ENCODE results near the gene CDC42BPA.
A peak's percentile ranks its signal among the peaks of the same experiment; 100 is the strongest.

CDC42BPA gene

GRCh38 chr1:227333423-227333822, 15.1 kb upstream of the CDC42BPA start:
- no peak for DNase-seq (ENCODE audit: low read depth)

- peak; percentile 14 for DNase-seq (ENCODE audit: low read depth)
These were observed 12.2 kb upstream of the CDC42BPA start for GRCh38 chr1:227330279-227331076.

GRCh38 chr1:227328405-227329019, 10.2 kb upstream of the CDC42BPA start:
- DNase-seq (ENCODE audit: low read depth) = no peak

- DNase-seq (ENCODE audit: low read depth) = no peak
These were observed 6.9 kb upstream of the CDC42BPA start for GRCh38 chr1:227325156-227325555.

GRCh38 chr1:227323967-227324268, 5.6 kb upstream of the CDC42BPA start:
- no peak for DNase-seq (ENCODE audit: low read depth)

- DNase-seq (ENCODE audit: low read depth) = no peak
These were observed 5.1 kb upstream of the CDC42BPA start for GRCh38 chr1:227323171-227323966.

GRCh38 chr1:227322376-227322775, 4.1 kb upstream of the CDC42BPA start:
- no peak for DNase-seq (ENCODE audit: low read depth)

GRCh38 chr1:227321035-227321434, 2.7 kb upstream of the CDC42BPA start:
- DNase-seq (ENCODE audit: low read depth) = no peak

GRCh38 chr1:227320476-227320875, 2.2 kb upstream of the CDC42BPA start:
- no peak for DNase-seq (ENCODE audit: low read depth)

GRCh38 chr1:227318853-227319607, 738 bp upstream of the CDC42BPA start:
- DNase-seq (ENCODE audit: low read depth) = peak; percentile 24

GRCh38 chr1:227317523-227318015, 723 bp downstream of the CDC42BPA start:
- DNase-seq (ENCODE audit: low read depth) = peak; percentile 54

- DNase-seq (ENCODE audit: low read depth) = peak; percentile 14
These were observed 1.3 kb downstream of the CDC42BPA start for GRCh38 chr1:227317011-227317451.

- DNase-seq (ENCODE audit: low read depth) = no peak
These were observed 1.8 kb downstream of the CDC42BPA start for GRCh38 chr1:227316456-227316855.

GRCh38 chr1:227315629-227316346, 2.5 kb downstream of the CDC42BPA start:
- DNase-seq (ENCODE audit: low read depth) = peak; percentile 71

- DNase-seq (ENCODE audit: low read depth) = no peak
These were observed 4.1 kb downstream of the CDC42BPA start for GRCh38 chr1:227314014-227314848.

- DNase-seq (ENCODE audit: low read depth) = no peak
These were observed 5.8 kb downstream of the CDC42BPA start for GRCh38 chr1:227312361-227313025.

GRCh38 chr1:227311389-227312001, 6.8 kb downstream of the CDC42BPA start:
- no peak for DNase-seq (ENCODE audit: low read depth)

- no peak for DNase-seq (ENCODE audit: low read depth)
These were observed 9.6 kb downstream of the CDC42BPA start for GRCh38 chr1:227308367-227309336.

Measured in fibroblast of gingiva (primary cell).